GM13977 (cell line): ENCODE data around the gene CDK6.
A peak's percentile ranks its signal among the peaks of the same experiment; 100 is the strongest.

ENCODE experiments used
- DNase-seq: peaks from one replicate; pipeline ENCODE4 v3.0.0; 2012; ENCODE audit warnings: low spot score
- in situ Hi-C: fragments of 300-500 bp; cut with MboI; formaldehyde crosslinking; loops from one replicate; pipeline ENCODE4 v1.12.0; 2022; ENCODE audit warnings: low sequenced_read_pairs, low pct_unique_long_range_greater_than_20kb, mixed read lengths, inconsistent platforms; ENCODE audit not compliant: unreplicated experiment
- TF ChIP-seq, protein P1 (sequence below): IDR thresholded peaks from 2 replicates; pipeline ENCODE4 v1.5.1; 2012; ENCODE audit warnings: mild to moderate bottlenecking, control low read depth; ENCODE audit not compliant: insufficient read depth; ENCODE audit errors: extremely low read depth, missing control alignments

CDK6 gene

DNA sequence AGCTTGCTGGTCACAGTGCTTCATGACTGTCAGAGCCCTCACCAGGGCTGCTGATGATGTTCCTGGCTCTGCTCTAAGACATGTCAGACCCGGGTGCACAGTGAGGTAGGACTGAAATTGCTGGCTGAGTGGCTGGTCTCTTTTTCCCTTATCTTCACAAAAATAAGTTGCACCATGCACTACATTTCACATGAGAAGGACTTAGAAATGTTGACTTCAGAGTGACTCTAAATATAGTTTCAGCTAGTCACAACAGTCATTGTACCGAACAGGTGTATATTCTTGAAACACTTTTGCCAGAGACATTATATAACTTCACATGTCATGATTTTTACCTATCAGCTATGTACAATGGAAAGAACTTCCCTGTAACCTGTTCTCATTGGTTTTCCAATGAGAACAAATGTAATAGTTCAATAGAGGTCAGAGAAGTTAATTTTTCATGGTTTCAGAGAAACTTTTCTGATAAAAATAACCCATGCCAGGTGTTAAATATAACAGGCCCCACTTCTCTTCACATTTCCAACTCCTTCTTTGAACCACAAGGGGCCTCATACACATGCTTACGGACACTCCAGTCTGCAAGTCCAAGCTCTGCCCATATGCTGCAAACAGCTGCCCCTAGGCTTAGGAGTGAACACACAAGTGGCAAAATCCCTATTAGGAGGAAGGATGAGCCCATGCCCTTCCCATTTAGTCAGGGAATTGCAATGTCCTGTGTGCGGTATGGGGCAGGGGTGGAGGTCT is 115.6 kb downstream of the CDK6 start:
- in situ Hi-C loops = no loop called here
- TF ChIP-seq, protein P1, sequence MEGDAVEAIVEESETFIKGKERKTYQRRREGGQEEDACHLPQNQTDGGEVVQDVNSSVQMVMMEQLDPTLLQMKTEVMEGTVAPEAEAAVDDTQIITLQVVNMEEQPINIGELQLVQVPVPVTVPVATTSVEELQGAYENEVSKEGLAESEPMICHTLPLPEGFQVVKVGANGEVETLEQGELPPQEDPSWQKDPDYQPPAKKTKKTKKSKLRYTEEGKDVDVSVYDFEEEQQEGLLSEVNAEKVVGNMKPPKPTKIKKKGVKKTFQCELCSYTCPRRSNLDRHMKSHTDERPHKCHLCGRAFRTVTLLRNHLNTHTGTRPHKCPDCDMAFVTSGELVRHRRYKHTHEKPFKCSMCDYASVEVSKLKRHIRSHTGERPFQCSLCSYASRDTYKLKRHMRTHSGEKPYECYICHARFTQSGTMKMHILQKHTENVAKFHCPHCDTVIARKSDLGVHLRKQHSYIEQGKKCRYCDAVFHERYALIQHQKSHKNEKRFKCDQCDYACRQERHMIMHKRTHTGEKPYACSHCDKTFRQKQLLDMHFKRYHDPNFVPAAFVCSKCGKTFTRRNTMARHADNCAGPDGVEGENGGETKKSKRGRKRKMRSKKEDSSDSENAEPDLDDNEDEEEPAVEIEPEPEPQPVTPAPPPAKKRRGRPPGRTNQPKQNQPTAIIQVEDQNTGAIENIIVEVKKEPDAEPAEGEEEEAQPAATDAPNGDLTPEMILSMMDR = no peak
- DNase-seq = peak; percentile 13

- DNase-seq = peak; percentile 22
- in situ Hi-C loops = no loop called here
- TF ChIP-seq, protein P1 = no peak
These were observed 118.2 kb downstream of the CDK6 start for GRCh38 chr7:92717993-92718716.

DNA sequence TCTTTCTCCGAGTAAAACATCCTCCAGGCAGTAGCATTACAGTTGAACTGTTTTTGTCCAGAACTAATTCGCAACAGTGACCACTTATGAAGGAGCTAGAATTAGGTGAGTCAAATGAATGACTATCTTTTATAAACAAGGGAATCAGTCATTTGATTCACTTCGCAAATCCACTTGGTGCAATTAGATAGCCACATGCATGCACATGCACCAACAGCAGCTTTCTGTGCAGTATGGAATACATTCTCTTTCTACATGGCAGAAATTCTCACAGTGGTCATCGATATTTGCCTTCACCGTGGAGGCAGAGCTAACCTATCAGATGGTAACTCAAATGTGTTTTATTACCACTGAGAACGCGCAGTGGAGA is 118.8 kb downstream of the CDK6 start:
- in situ Hi-C loops = no loop called here
- no peak for DNase-seq
- TF ChIP-seq, protein P1 = no peak

DNA sequence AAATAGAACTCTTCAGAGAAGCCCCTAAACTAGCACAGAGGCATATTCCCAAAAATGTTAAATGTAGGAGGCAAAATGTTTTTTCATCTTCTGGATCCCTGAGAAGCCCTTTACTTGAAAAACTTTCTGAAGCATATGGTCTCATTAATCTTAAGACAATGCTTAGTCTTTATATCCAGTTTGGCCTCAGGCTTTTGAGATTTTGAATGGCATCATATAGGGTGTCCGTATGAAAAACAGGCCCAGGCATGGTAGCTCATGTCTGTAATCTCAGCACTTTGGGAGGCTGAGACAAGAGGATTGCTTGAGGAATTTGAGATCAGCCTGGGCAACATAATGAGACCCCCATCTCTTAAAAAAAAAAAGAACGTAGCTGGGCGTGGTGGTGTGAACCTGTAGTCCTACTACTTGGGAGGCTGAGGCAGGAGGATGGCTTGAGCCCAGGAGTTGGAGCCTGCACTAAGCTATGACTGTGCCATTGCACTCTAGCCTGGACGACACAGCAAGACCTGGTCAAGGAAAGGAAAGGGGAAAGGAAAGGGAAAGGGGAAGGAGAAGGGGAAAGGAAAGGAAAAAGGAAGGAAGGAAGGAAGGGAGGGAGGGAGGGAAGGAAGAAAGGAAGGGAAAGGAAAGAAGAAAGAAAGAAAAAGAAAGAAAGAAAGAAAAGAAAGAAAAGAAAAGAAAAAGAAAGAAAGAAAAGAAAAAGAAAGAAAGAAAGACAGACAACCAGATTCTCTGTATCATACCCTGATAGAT is 119.4 kb downstream of the CDK6 start:
- in situ Hi-C loops = no loop called here
- no peak for DNase-seq
- TF ChIP-seq, protein P1 = no peak

DNA sequence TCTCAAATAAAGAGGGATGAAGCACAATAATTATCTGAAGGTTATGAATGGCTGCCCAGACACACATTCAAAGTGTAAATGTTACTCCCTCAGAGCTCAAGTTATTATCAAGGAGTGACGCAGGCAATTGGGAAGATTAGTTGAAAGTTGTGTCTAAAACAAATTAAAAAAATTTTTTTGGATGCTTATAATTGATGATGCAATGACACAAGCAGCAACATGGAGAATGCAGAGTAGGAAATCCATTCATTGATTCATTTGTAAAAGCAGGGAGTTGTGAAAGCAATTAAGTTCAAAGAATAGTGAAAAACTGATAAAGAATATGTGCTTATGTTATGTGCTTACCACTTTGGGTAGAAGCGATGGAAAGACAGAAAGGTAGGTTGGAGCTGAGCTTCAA is 120.4 kb downstream of the CDK6 start:
- TF ChIP-seq, protein P1 = no peak

DNA sequence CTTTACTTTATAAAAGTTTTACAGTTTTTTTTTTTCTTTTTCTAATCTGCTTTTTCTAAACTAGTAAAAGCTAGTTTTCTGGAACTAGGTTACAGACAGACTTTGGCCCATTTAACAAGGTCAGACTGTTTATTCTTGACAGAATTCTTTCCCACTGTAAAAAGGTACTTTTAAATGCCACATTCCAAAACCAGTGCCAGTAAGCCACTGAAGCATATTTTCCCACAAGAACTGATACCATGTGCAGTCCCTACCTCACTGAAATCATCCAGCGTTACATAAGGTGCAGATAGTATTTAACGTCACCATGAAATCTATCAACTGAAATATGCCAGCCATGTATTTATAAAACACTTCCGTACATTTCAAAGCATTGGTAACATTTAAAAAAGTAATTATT is 121.6 kb downstream of the CDK6 start:
- in situ Hi-C loops = no loop called here
- no peak for DNase-seq
- TF ChIP-seq, protein P1 = no peak

More for the DNA sequence above, 120.4 kb downstream of the CDK6 start:
- in situ Hi-C loops = no loop called here
- no peak for DNase-seq
